ENCODE measurements around the gene EP400. TPM values are rescaled to one million over a fixed set of nuclear protein-coding genes. Genes with fewer than 3 reads are reported as not detected.
A peak's percentile ranks its signal among the peaks of the same experiment; 100 is the strongest.

The EP400 gene
- total and polyA plus RNA-seq, 4 donors: 11.4 to 47.8 (median 25.7) TPM

- H3K36me3 ChIP-seq (ENCODE audit: control insufficient read depth in 4 of 4, insufficient read depth in 4 of 4, low read length in 4 of 4): peaks cover 0 to 4% (median 2%) of the 10 kb centered on the region in 4 donors
- TF ChIP-seq CTCF (IDR thresholded peaks at IDR 0.05; ENCODE audit: control extremely low read depth, extremely low read depth): no peak
- no peak overlapping the region for H3K4me3 ChIP-seq
- ATAC-seq (ENCODE audit: insufficient read depth, low FRiP score): no peak
- H3K4me1 ChIP-seq (ENCODE audit: control insufficient read depth in 5 of 5, insufficient read depth in 5 of 5, low read length in 5 of 5): peaks cover 0 to 15% (median 3%) of the 10 kb centered on the region in 5 donors
- H3K9ac ChIP-seq (ENCODE audit: insufficient read depth in 1 of 2, low read length in 2 of 2): peak overlapping the region; percentile 46 to 60
- 48 to 53% methylated on average over 6 of the region's 6 CpGs for WGBS, 2 donors
- H3K9me3 ChIP-seq (ENCODE audit: control insufficient read depth in 4 of 4, insufficient read depth in 3 of 4, low read length in 3 of 4): no peaks in the 10 kb centered on the region
- no peaks in the 10 kb centered on the region for H3K27me3 ChIP-seq (ENCODE audit: control insufficient read depth in 3 of 3, insufficient read depth in 3 of 3, low read length in 2 of 3)
- peak in 1 of 3 donors; percentile 18 for DNase-seq
- H3K27ac ChIP-seq (ENCODE audit: low read depth in 1 of 2, low read length in 1 of 2): peak overlapping the region; percentile 27 to 67
Observed at GRCh38 chr12:132085291-132085635, 135.5 kb downstream of the EP400 start.

GRCh38 chr12:132089407-132089910, 139.7 kb downstream of the EP400 start:
- Histone ChIP-seq H3K4me3 (no peak overlapping the region), H3K27ac (ENCODE audit: low read depth in 1 of 2, low read length in 1 of 2) (no peak overlapping the region), H3K9ac (ENCODE audit: insufficient read depth in 1 of 2, low read length in 2 of 2) (no peak overlapping the region), H3K4me1 (ENCODE audit: control insufficient read depth in 5 of 5, insufficient read depth in 5 of 5, low read length in 5 of 5) (peaks cover 0 to 10% (median 0%) of the 10 kb centered on the region in 5 donors), H3K36me3 (ENCODE audit: control insufficient read depth in 4 of 4, insufficient read depth in 4 of 4, low read length in 4 of 4) (peaks cover 0 to 6% (median 3%) of the 10 kb centered on the region in 4 donors), H3K9me3 (ENCODE audit: control insufficient read depth in 4 of 4, insufficient read depth in 3 of 4, low read length in 3 of 4) (no peaks in the 10 kb centered on the region), H3K27me3 (ENCODE audit: control insufficient read depth in 3 of 3, insufficient read depth in 3 of 3, low read length in 2 of 3) (no peaks in the 10 kb centered on the region)
- 87 to 90% methylated on average over 4 of the region's 4 CpGs for WGBS, 2 donors
- ATAC-seq (ENCODE audit: insufficient read depth, low FRiP score) (no peak), DNase-seq (no peak)
- no peak for TF ChIP-seq CTCF (IDR thresholded peaks at IDR 0.05; ENCODE audit: control extremely low read depth, extremely low read depth)

GRCh38 chr12:132094269-132094891, 144.6 kb downstream of the EP400 start:
- H3K9ac ChIP-seq (ENCODE audit: insufficient read depth in 1 of 2, low read length in 2 of 2): no peak overlapping the region
- no peak for ATAC-seq (ENCODE audit: insufficient read depth, low FRiP score)
- DNase-seq: no peak
- no peaks in the 10 kb centered on the region for H3K27me3 ChIP-seq (ENCODE audit: control insufficient read depth in 3 of 3, insufficient read depth in 3 of 3, low read length in 2 of 3)
- WGBS, 2 donors: 97 to 98% methylated on average over 16 of the region's 16 CpGs
- no peaks in the 10 kb centered on the region for H3K4me1 ChIP-seq (ENCODE audit: control insufficient read depth in 5 of 5, insufficient read depth in 5 of 5, low read length in 5 of 5)
- peaks cover 0 to 10% (median 4%) of the 10 kb centered on the region in 4 donors for H3K36me3 ChIP-seq (ENCODE audit: control insufficient read depth in 4 of 4, insufficient read depth in 4 of 4, low read length in 4 of 4)
- H3K9me3 ChIP-seq (ENCODE audit: control insufficient read depth in 4 of 4, insufficient read depth in 3 of 4, low read length in 3 of 4): no peaks in the 10 kb centered on the region
- no peak overlapping the region for H3K4me3 ChIP-seq
- TF ChIP-seq CTCF (IDR thresholded peaks at IDR 0.05; ENCODE audit: control extremely low read depth, extremely low read depth): no peak
- H3K27ac ChIP-seq (ENCODE audit: low read depth in 1 of 2, low read length in 1 of 2): no peak overlapping the region
